CD4-positive, alpha-beta T cell (primary cell): Measurements from ENCODE around the gene KLF15. TPM values are rescaled to one million over a fixed set of nuclear protein-coding genes. Genes with fewer than 3 reads are reported as not detected.

Source experiments
- ATAC-seq: fragments of 200-7000 bp; cut with Tn5 transposase; one replicate; pipeline ENCODE4 v1.10.0; 2022; ENCODE audit warnings: mild to moderate bottlenecking; ENCODE audit not compliant: poor library complexity
- CTCF ChIA-PET: fragments of 350-600 bp; sonication (Branson Sonifier 250); formaldehyde crosslinking; loops from one replicate; lab custom pipeline; 2021; ENCODE audit warnings: antibody characterized with exemption, inconsistent platforms; lab: Charles Lee
- POLR2A ChIA-PET: fragments of 350-600 bp; sonication (Branson Sonifier 250); formaldehyde crosslinking; loops from one replicate; lab custom pipeline; 2021; ENCODE audit warnings: antibody characterized with exemption, inconsistent platforms; lab: Charles Lee
- DNase-seq, 14 experiments: peaks; one replicate each; pipeline ENCODE4 v3.0.0-alpha.2; 2013 to 2020; ENCODE audit warnings: mixed read lengths in 2 of 14
- H3K27ac ChIP-seq, 2 donors: one replicate each; pipeline versions ENCODE4 v1.5.1 to v1.7.0; 2013; ENCODE audit warnings: low read length in 2 of 2, low read depth in 1 of 2, mild to moderate bottlenecking in 1 of 2
- H3K27me3 ChIP-seq, 2 experiments: 1 replicate in 1 of 2; 2 replicates in 1 of 2; pipeline versions ENCODE4 v1.6.1 to v1.7.0; 2013; ENCODE audit warnings: low read length in 2 of 2, control low read depth in 1 of 2, mild to moderate bottlenecking in 1 of 2, moderate library complexity in 1 of 2; ENCODE audit not compliant: insufficient read depth in 2 of 2, control insufficient read depth in 1 of 2
- H3K36me3 ChIP-seq: one replicate; pipeline ENCODE4 v1.6.1; 2013; ENCODE audit warnings: low read length, control low read depth; ENCODE audit not compliant: insufficient read depth
- H3K4me1 ChIP-seq: one replicate; pipeline ENCODE4 v1.6.1; 2013; ENCODE audit warnings: low read length, control low read depth; ENCODE audit not compliant: insufficient read depth
- H3K4me3 ChIP-seq: one replicate; pipeline ENCODE4 v1.5.1; 2013; ENCODE audit warnings: mild to moderate bottlenecking, low read length, moderate library complexity
- H3K9me3 ChIP-seq, 2 experiments: 1 replicate in 1 of 2; 2 replicates in 1 of 2; pipeline versions ENCODE4 v1.6.1 to v1.7.0; 2013; ENCODE audit warnings: low read length in 2 of 2, mild to moderate bottlenecking in 2 of 2, control low read depth in 1 of 2, moderate library complexity in 1 of 2; ENCODE audit not compliant: control insufficient read depth in 1 of 2, insufficient read depth in 1 of 2
- H3K27ac Mint-ChIP-seq: one replicate; pipeline ENCODE4 v1.8.0; 2020; ENCODE audit warnings: mixed read lengths
- H3K27me3 Mint-ChIP-seq: one replicate; pipeline ENCODE4 v1.8.0; 2021; ENCODE audit warnings: mixed read lengths
- H3K36me3 Mint-ChIP-seq: one replicate; pipeline ENCODE4 v1.8.0; 2021; ENCODE audit warnings: low read depth, mixed read lengths
- H3K4me1 Mint-ChIP-seq: one replicate; pipeline ENCODE4 v1.8.0; 2021; ENCODE audit warnings: low read depth, mixed read lengths
- H3K4me3 Mint-ChIP-seq: one replicate; pipeline ENCODE4 v1.8.0; 2020; ENCODE audit warnings: mild to moderate bottlenecking, mixed read lengths
- H3K9me3 Mint-ChIP-seq: one replicate; pipeline ENCODE4 v1.8.0; 2020; ENCODE audit warnings: mixed read lengths
- CTCF ChIP-seq: fragments of 200-600 bp; IDR thresholded peaks from one replicate; pipeline ENCODE4 v1.8.0; 2022; ENCODE audit warnings: antibody characterized with exemption, mild to moderate bottlenecking
- intact Hi-C, 2 experiments: fragments of 100-400 bp; cut with DNase I in 1 of 2; cut with micrococcal nuclease in 1 of 2; formaldehyde crosslinking; loops; one replicate each; pipeline versions ENCODE4 v1.15.1 to v1.9.0; 2023 to 2025; cut with DNase I, micrococcal nuclease
- total RNA-seq, 174 experiments: library from RNA in 2 of 174; stranded (reverse) in 2 of 174; gene quantifications; one replicate each; pipeline ENCODE4 v1.2.3 and lab custom pipeline; 2021 to 2026

The KLF15 gene
- total RNA-seq, 2 experiments from 2014 or later = 0.30 TPM; not detected in 1

- POLR2A ChIA-PET = no interaction called here
- no peak for TF ChIP-seq CTCF
- Histone ChIP-seq H3K4me1 (no peaks in the 10 kb centered on the region), H3K4me3 (no peak overlapping the region), H3K36me3 (no peaks in the 10 kb centered on the region), H3K9me3 (peaks cover 0 to 3% of the 10 kb centered on the region in 2 experiments), H3K27ac (no peak overlapping the region), H3K27me3 (peaks cover 0 to 5% of the 10 kb centered on the region in 2 experiments)
- no peaks in the 10 kb centered on the region for H3K36me3 Mint-ChIP-seq
- CTCF ChIA-PET = no interaction called here
- H3K4me1 Mint-ChIP-seq = no peaks in the 10 kb centered on the region
- H3K4me3 Mint-ChIP-seq = no peak overlapping the region
- DNase-seq (peak in 2 of 14 experiments; percentile 1 to 25), ATAC-seq (no peak)
- intact Hi-C loops = no loop called here
- H3K9me3 Mint-ChIP-seq = no peaks in the 10 kb centered on the region
- H3K27ac Mint-ChIP-seq = no peak overlapping the region
- H3K27me3 Mint-ChIP-seq = peaks cover 10% of the 10 kb centered on the region
These were observed 12.7 kb downstream of the KLF15 start for GRCh38 chr3:126344380-126345041.

- H3K4me3 Mint-ChIP-seq = no peak overlapping the region
- H3K36me3 ChIP-seq = no peaks in the 10 kb centered on the region
- no peak overlapping the region for H3K27ac Mint-ChIP-seq
- no peaks in the 10 kb centered on the region for H3K36me3 Mint-ChIP-seq
- intact Hi-C loops = no loop called here
- peaks cover 0 to 5% of the 10 kb centered on the region in 2 experiments for H3K27me3 ChIP-seq
- no peaks in the 10 kb centered on the region for H3K4me1 ChIP-seq
- ChIA-PET POLR2A (no interaction called here), CTCF (no interaction called here)
- H3K27me3 Mint-ChIP-seq = peaks cover 12% of the 10 kb centered on the region
- H3K9me3 Mint-ChIP-seq = no peaks in the 10 kb centered on the region
- TF ChIP-seq CTCF = no peak
- H3K27ac ChIP-seq = no peak overlapping the region
- no peak overlapping the region for H3K4me3 ChIP-seq
- DNase-seq (peak in 1 of 14 experiments; percentile 31), ATAC-seq (no peak)
- H3K9me3 ChIP-seq = peaks cover 0 to 3% of the 10 kb centered on the region in 2 experiments
- H3K4me1 Mint-ChIP-seq = no peaks in the 10 kb centered on the region
These were observed 13.6 kb downstream of the KLF15 start for GRCh38 chr3:126343649-126344035.

GRCh38 chr3:126342991-126343648 is 14.1 kb downstream of the KLF15 start:
- no peak overlapping the region for H3K27ac ChIP-seq
- ChIA-PET CTCF (no interaction called here), POLR2A (no interaction called here)
- ATAC-seq = no peak
- Mint-ChIP-seq H3K4me3 (no peak overlapping the region), H3K4me1 (no peaks in the 10 kb centered on the region), H3K27me3 (peaks cover 17% of the 10 kb centered on the region), H3K27ac (no peak overlapping the region), H3K9me3 (no peaks in the 10 kb centered on the region), H3K36me3 (no peaks in the 10 kb centered on the region)
- H3K36me3 ChIP-seq = no peaks in the 10 kb centered on the region
- no peak overlapping the region for H3K4me3 ChIP-seq
- intact Hi-C loops = no loop called here
- TF ChIP-seq CTCF = no peak
- H3K4me1 ChIP-seq = no peaks in the 10 kb centered on the region
- peaks cover 0 to 5% of the 10 kb centered on the region in 2 experiments for H3K27me3 ChIP-seq
- peak in 2 of 14 experiments; percentile 2 to 25 for DNase-seq
- peaks cover 0 to 3% of the 10 kb centered on the region in 2 experiments for H3K9me3 ChIP-seq
